K562 (cell line): ENCODE results near the gene PMM1.

Experiments used
- CHD1 ChIP-seq: fragments of 200-600 bp; sonication (generic); IDR thresholded peaks from one replicate; pipeline ENCODE4 v1.6.1; 2012; ENCODE audit warnings: mild to moderate bottlenecking, moderate library complexity, low read length, inconsistent platforms
- CTCF ChIP-seq, 3 experiments: IDR thresholded peaks in 2 of 3; conservative IDR thresholded peaks in 1 of 3; 2 replicates each; pipeline ENCODE4 v1.5.1; 2011 to 2012; ENCODE audit warnings: low read length in 3 of 3, mild to moderate bottlenecking in 3 of 3, control low read depth in 2 of 3, improper control_type of control experiment in 1 of 3, inconsistent platforms in 1 of 3, low read depth in 1 of 3, mixed read lengths in 1 of 3, moderate library complexity in 1 of 3; ENCODE audit not compliant: insufficient read depth in 2 of 3
- EHMT2 ChIP-seq: fragments of 450-650 bp; IDR thresholded peaks from 2 replicates; pipeline ENCODE4 v1.6.1; 2018; ENCODE audit warnings: antibody characterized with exemption
- GTF3C2 ChIP-seq: IDR thresholded peaks from 3 replicates; pipeline ENCODE4 v1.6.1; 2011; ENCODE audit warnings: borderline replicate concordance, mild to moderate bottlenecking, moderate library complexity; ENCODE audit not compliant: insufficient read length; ENCODE audit errors: extremely low read depth
- RAD51 ChIP-seq: fragments of 450-650 bp; IDR thresholded peaks from 2 replicates; pipeline ENCODE4 v1.7.1; 2016; ENCODE audit warnings: low read depth, mild to moderate bottlenecking, borderline replicate concordance
- REST ChIP-seq, 2 experiments: fragments of 450-650 bp; formaldehyde crosslinking in 1 of 2; IDR thresholded peaks; 2 replicates each; pipeline versions ENCODE4 v1.4.0 to v1.6.1; 2014 to 2020; ENCODE audit warnings: mild to moderate bottlenecking in 2 of 2, borderline replicate concordance in 1 of 2, low read depth in 1 of 2
- YY1 ChIP-seq, 3 experiments: IDR thresholded peaks; 2 replicates each; pipeline ENCODE4 v1.6.1; 2011; ENCODE audit warnings: low read length in 2 of 3, mild to moderate bottlenecking in 2 of 3, moderate library complexity in 2 of 3, borderline replicate concordance in 1 of 3, control low read depth in 1 of 3, low read depth in 1 of 3; ENCODE audit not compliant: insufficient read depth in 3 of 3, insufficient replicate concordance in 2 of 3, control insufficient read depth in 1 of 3, insufficient read length in 1 of 3; ENCODE audit errors: extremely low read depth in 1 of 3
- ZBTB33 ChIP-seq: sonication (generic); formaldehyde crosslinking; IDR thresholded peaks from 2 replicates; pipeline ENCODE4 v1.8.1; 2023; ENCODE audit warnings: mild to moderate bottlenecking, missing genetic modification reagents
- ZNF253 ChIP-seq: fragments of 250-450 bp; sonication (Bioruptor Pico); conservative IDR thresholded peaks from 2 replicates; pipeline ENCODE4 v1.6.1; 2021; ENCODE audit warnings: mild to moderate bottlenecking
- ZNF384 ChIP-seq: IDR thresholded peaks from 2 replicates; pipeline ENCODE4 v1.6.1; 2012; ENCODE audit warnings: low read depth, low read length, improper control_type of control experiment
- ZNF449 ChIP-seq: fragments of 250-450 bp; sonication (Bioruptor Pico); IDR thresholded peaks from 2 replicates; pipeline ENCODE4 v1.8.0; 2022; ENCODE audit warnings: moderate library complexity, mild to moderate bottlenecking, inconsistent platforms
- ZNF507 ChIP-seq: conservative IDR thresholded peaks from 2 replicates; pipeline ENCODE4 v1.6.1; 2017; ENCODE audit warnings: missing genetic modification characterization, missing compliant biosample characterization
- ZNF639 ChIP-seq, 2 experiments: fragments of 200-800 bp in 1 of 2; sonication (Bioruptor generic) in 1 of 2; sonication (generic) in 1 of 2; formaldehyde crosslinking in 1 of 2; IDR thresholded peaks in 1 of 2; conservative IDR thresholded peaks in 1 of 2; 2 replicates each; pipeline versions ENCODE4 v1.5.0 to v1.6.1; 2016 to 2020; ENCODE audit warnings: missing compliant biosample characterization in 1 of 2, missing genetic modification characterization in 1 of 2, missing genetic modification reagents in 1 of 2

- no peak for TF ChIP-seq ZNF507 (tag)
- TF ChIP-seq CTCF (IDR thresholded peaks at IDR 0.05 in 2 of 3, conservative IDR thresholded peaks at IDR 0.05 in 1 of 3; ENCODE audit: insufficient read depth in 2 of 3, low read depth in 1 of 3, low read length in 3 of 3): no peak
- no peak for TF ChIP-seq ZBTB33 (CRISPR knock-in tag)
- no peak for TF ChIP-seq ZNF639 (CRISPR knock-in tag; conservative IDR thresholded peaks at IDR 0.05 in 1 of 2, IDR thresholded peaks at IDR 0.05 in 1 of 2)
- no peak for TF ChIP-seq GTF3C2
- no peak for TF ChIP-seq REST (IDR thresholded peaks at IDR 0.05; ENCODE audit: borderline replicate concordance)
- TF ChIP-seq REST (CRISPR knock-in tag; IDR thresholded peaks at IDR 0.05; ENCODE audit: low read depth): no peak
- TF ChIP-seq YY1 (IDR thresholded peaks at IDR 0.05; ENCODE audit: borderline replicate concordance in 1 of 3, control insufficient read depth in 1 of 3, extremely low read depth in 1 of 3, insufficient read depth in 3 of 3, insufficient read length in 1 of 3, insufficient replicate concordance in 2 of 3, low read depth in 1 of 3, low read length in 2 of 3): no peak
- TF ChIP-seq ZNF253 (CRISPR knock-in tag): no peak
- TF ChIP-seq ZNF384: no peak
- TF ChIP-seq EHMT2: no peak
- TF ChIP-seq ZNF449 (CRISPR knock-in tag): no peak
- no peak for TF ChIP-seq CHD1
- TF ChIP-seq RAD51: no peak
Measured at GRCh38 chr22:41563051-41563711, 26.5 kb downstream of the PMM1 start.
